RWPE2 (cell line): ENCODE results near the gene MTHFS.

Source experiments
- ATAC-seq: fragments of 200-7000 bp; cut with Tn5 transposase; 3 replicates; pipeline ENCODE4 v1.9.1; 2021; ENCODE audit warnings: low read depth
- DNase-seq: peaks from one replicate; pipeline ENCODE4 v3.0.0-alpha.2; 2020; ENCODE audit warnings: low spot score
- H3K27ac ChIP-seq: fragments of 450-650 bp; 2 replicates; pipeline ENCODE4 v1.5.1; 2017; ENCODE audit warnings: mild to moderate bottlenecking; ENCODE audit not compliant: poor library complexity, severe bottlenecking
- H3K27me3 ChIP-seq: fragments of 250-450 bp; sonication (Bioruptor Pico); 2 replicates; pipeline ENCODE4 v1.5.1; 2021; ENCODE audit warnings: mild to moderate bottlenecking, moderate library complexity; ENCODE audit not compliant: insufficient read depth, poor library complexity, severe bottlenecking
- H3K36me3 ChIP-seq: fragments of 250-450 bp; sonication (Bioruptor Pico); 2 replicates; pipeline ENCODE4 v1.5.1; 2020; ENCODE audit warnings: low read depth, mild to moderate bottlenecking, moderate library complexity
- H3K4me1 ChIP-seq: fragments of 250-450 bp; sonication (Bioruptor Pico); 2 replicates; pipeline ENCODE4 v1.5.1; 2021; ENCODE audit warnings: mild to moderate bottlenecking, moderate library complexity; ENCODE audit not compliant: insufficient read depth, poor library complexity, severe bottlenecking
- H3K4me3 ChIP-seq: fragments of 250-450 bp; sonication (Bioruptor Pico); 2 replicates; pipeline ENCODE4 v1.5.1; 2021; ENCODE audit warnings: mild to moderate bottlenecking, moderate library complexity; ENCODE audit not compliant: severe bottlenecking
- H3K9me3 ChIP-seq: fragments of 250-450 bp; sonication (Bioruptor Pico); 2 replicates; pipeline ENCODE4 v1.5.1; 2021; ENCODE audit warnings: mild to moderate bottlenecking, moderate library complexity; ENCODE audit not compliant: severe bottlenecking
- TF ChIP-seq, protein P1 (sequence below): fragments of 450-650 bp; IDR thresholded peaks from one replicate; pipeline ENCODE4 v1.5.1; 2017; ENCODE audit warnings: mild to moderate bottlenecking, moderate library complexity; ENCODE audit not compliant: poor library complexity, severe bottlenecking

The MTHFS gene

DNA sequence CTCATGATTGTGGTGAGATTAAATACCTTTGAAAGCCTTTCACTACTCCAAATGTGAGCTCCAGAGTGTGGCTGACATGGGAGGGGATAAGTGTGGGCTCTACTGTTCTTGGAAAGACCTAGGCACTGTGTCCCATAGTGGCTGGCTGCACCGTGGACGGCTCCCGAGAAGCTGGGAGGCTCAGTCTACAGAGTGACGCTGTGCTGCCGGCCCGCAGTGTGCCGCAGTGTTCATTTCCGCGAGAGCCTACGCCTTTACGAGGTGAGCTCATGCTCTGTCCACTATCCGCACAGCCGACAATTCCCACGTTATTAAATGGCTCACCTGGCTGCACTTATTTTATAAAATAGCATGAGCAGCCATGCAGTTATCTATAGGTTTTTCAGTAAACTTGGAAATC, 66.9 kb downstream of the MTHFS start:
- TF ChIP-seq, protein P1, sequence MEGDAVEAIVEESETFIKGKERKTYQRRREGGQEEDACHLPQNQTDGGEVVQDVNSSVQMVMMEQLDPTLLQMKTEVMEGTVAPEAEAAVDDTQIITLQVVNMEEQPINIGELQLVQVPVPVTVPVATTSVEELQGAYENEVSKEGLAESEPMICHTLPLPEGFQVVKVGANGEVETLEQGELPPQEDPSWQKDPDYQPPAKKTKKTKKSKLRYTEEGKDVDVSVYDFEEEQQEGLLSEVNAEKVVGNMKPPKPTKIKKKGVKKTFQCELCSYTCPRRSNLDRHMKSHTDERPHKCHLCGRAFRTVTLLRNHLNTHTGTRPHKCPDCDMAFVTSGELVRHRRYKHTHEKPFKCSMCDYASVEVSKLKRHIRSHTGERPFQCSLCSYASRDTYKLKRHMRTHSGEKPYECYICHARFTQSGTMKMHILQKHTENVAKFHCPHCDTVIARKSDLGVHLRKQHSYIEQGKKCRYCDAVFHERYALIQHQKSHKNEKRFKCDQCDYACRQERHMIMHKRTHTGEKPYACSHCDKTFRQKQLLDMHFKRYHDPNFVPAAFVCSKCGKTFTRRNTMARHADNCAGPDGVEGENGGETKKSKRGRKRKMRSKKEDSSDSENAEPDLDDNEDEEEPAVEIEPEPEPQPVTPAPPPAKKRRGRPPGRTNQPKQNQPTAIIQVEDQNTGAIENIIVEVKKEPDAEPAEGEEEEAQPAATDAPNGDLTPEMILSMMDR, result no peak
- Histone ChIP-seq H3K36me3 (no peaks in the 10 kb centered on the region), H3K27ac (no peak overlapping the region), H3K9me3 (no peaks in the 10 kb centered on the region), H3K4me3 (no peak overlapping the region), H3K27me3 (no peaks in the 10 kb centered on the region), H3K4me1 (no peaks in the 10 kb centered on the region)
- ATAC-seq (no peak), DNase-seq (no peak)

DNA sequence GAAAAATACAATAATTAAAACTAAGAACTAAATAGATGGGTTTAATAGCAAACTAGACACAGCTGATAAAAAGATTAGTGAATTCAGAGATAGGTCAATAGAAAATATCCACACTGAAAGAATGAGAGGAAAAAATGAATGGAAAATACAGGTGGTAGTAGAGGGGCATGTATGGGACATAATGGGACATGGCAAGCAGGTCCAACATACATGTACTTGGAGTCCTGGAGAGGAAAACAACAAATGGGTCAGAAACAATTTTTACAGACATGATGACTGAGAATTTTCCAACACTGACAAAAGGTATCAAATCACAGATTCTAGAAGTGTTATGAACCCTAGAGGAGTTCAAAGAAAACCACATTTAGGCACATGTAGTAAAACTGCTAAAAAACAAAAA, 68.4 kb downstream of the MTHFS start:
- Histone ChIP-seq H3K4me1 (no peaks in the 10 kb centered on the region), H3K27me3 (no peaks in the 10 kb centered on the region), H3K36me3 (no peaks in the 10 kb centered on the region), H3K9me3 (no peaks in the 10 kb centered on the region), H3K4me3 (no peak overlapping the region), H3K27ac (no peak overlapping the region)
- ATAC-seq (no peak), DNase-seq (no peak)
- TF ChIP-seq, protein P1, result no peak

DNA sequence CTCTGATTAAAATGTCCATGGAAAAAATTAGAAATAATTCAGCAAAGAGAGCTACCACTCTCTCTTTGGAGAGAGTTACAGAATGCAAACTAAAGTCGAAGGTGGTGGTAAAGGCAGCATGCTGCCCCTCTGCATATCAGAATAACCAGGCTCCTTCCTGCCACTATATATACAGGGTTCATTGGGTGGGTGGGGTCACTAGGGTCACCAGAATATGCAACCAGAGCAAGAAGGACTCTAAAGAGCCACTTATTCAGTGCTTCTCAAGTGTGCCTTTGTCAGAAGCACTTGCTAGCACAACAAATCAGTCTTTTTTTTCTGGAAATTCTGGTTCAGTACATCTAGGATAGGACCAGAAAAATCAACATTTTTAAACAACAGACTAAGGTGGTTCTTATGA, 70.0 kb downstream of the MTHFS start:
- Histone ChIP-seq H3K36me3 (no peaks in the 10 kb centered on the region), H3K27ac (no peak overlapping the region), H3K4me3 (no peak overlapping the region), H3K4me1 (no peaks in the 10 kb centered on the region), H3K27me3 (no peaks in the 10 kb centered on the region), H3K9me3 (no peaks in the 10 kb centered on the region)
- no peak for DNase-seq
- TF ChIP-seq, protein P1, result no peak
- ATAC-seq, result no peak

DNA sequence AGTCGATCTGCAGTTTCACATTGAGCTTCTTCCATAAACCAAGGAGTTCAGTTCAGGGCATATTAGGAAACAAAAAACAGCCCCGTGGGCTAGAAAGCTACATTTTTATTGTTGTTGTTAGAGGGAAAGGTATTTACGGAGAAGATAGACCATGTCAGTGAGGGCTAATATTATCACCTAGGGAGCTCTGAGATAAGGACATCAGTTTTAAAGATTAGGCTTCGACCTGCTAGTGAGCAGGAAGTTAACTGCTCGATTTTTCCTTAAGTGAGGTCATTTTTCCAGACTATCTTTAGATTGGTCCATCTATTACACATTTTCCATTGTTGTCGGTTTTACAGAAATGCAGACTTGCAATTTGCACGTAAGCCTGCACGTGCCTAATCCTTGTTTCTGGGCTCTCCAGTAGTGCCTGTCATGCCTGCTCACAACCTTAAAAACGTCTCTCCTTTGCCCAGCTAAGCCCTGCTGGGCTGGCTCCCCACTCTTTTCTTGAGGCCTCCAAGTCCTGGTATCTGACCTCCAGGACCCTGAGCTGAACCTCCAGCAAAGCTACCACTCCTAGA, 72.6 kb downstream of the MTHFS start:
- Histone ChIP-seq H3K4me1 (no peaks in the 10 kb centered on the region), H3K9me3 (peaks cover 5% of the 10 kb centered on the region), H3K36me3 (no peaks in the 10 kb centered on the region), H3K27me3 (no peaks in the 10 kb centered on the region), H3K27ac (no peak overlapping the region), H3K4me3 (no peak overlapping the region)
- TF ChIP-seq, protein P1, result no peak
- DNase-seq, result no peak
- no peak for ATAC-seq

DNA sequence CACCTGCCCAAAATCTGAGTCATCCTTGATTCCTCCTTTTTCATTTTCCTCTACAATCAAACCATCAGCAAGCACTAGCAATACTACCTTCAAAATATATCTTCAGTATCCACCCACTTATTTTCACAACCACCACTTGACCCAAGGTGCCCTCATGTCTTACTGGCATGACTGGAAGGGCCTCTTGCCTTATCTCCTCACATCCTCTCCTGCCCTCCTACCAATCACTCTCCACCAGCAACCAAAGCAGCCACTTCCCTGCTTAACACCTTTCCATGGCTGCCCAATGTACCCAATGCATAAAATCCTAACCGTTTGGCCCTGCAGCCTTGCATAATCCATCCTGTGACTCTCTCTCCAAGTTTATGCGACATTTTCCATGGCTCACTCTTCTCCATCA, 76.0 kb downstream of the MTHFS start:
- DNase-seq, result no peak
- TF ChIP-seq, protein P1, result no peak
- ATAC-seq, result no peak

More for the DNA sequence above, 76.0 kb downstream of the MTHFS start:
- Histone ChIP-seq H3K36me3 (no peaks in the 10 kb centered on the region), H3K27me3 (no peaks in the 10 kb centered on the region), H3K9me3 (peaks cover 5% of the 10 kb centered on the region), H3K27ac (no peak overlapping the region), H3K4me3 (no peak overlapping the region), H3K4me1 (no peaks in the 10 kb centered on the region)
